EH (cell line): ENCODE data around the gene STK32B.
"Not testable (repeated sequence)": the region's sequence is repeated elsewhere in the genome, so short reads cannot be mapped to it uniquely, and the experiment has no call there.

Experiments
- DNase-seq: peaks from one replicate; pipeline ENCODE4 v3.0.0-alpha.2; 2015; ENCODE audit warnings: low read depth

STK32B gene

DNA sequence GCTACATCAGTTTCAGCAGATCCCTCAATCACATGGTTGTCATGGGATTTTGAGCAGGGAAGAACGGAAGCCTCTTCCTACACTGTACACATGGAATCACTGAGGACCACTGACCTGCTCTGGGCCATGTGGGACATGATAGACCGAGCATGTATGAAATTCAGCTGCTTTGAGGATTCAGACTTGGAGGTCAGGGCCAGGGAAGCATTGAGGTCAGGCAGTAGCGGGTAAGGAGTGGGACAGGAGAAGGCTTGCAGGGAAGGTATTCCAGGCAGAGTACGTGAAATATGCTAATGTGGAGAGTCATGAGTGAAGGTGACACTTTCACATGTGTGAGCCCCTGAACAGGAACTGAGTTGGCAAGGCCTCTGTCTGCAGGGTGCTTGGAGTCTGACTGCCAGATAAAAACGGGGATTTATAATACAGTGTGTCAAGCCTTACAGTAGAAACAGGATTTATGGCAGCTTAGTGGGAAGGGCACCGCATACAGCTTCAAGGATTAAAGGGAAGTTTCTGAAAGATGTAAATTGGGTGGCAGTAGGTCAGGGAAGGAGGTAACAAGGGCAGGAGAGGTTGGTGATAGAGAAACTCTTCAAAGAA lies 111.7 kb downstream of the STK32B start:
- DNase-seq: no peak

- DNase-seq: no peak
Measured at GRCh38 chr4:5164221-5164912, 113.1 kb downstream of the STK32B start.

GRCh38 chr4:5165420-5166369 lies 114.4 kb downstream of the STK32B start:
- peak; percentile 85 for DNase-seq

DNA sequence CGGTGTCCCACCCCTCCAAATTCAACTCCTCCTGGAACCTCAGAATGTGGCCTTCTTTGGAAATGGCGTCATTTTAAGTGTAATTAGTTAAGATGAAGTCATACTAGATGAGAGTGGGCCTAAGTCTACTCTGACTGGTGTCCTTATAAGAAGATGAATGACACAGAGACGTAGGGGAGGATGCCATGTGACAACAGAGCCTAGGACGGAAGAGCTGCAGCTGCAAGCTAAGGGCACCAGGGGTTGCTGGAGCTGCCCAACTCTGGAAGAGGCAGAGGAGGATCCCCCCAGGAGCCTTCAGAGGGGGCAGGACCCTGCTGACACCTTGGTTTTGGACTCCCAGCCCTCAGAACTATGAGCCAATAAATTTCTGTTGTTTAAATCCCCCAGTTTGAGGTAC lies 115.1 kb downstream of the STK32B start:
- DNase-seq: no peak

GRCh38 chr4:5168891-5169290 lies 117.6 kb downstream of the STK32B start:
- DNase-seq: no peak

DNA sequence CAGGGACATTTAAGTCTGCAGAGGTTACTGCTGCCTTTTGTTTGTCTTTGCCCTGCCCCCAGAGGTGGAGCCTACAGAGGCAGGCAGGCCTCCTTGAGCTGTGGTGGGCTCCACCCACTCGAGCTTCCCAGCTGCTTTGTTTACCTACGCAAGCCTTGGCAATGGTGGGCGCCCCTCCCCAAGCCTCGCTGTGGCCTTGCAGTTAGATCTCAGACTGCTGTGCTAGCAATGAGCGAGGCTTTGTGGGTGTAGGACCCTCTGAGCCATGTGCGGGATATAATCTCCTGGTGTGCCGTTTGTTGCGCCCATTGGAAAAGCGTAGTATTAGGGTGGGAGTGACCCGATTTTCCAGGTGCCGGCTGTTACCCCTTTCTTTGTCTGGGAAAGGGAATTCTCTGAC lies 124.6 kb downstream of the STK32B start:
- DNase-seq: not testable (repeated sequence)

DNA sequence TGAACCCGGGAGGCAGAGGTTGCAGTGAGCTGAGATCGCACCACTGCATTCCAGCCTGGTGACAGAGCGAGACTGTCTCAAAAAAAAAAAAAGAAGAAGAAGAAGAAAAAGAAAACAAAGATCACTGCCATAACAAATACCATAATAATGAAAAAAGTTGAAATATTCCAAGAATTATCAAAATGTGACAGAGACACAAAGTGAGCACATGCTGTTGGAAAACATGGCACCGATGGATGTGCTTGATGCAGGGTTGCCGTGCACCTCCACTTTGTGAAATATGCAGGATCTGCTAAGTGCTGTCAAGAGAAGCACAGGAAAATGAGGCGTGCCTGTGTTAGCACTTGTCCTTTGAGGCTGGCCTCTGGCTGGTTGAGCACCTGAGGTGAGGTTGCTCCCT lies 133.3 kb downstream of the STK32B start:
- DNase-seq: peak; percentile 69

GRCh38 chr4:5185551-5185950 lies 134.3 kb downstream of the STK32B start:
- no peak for DNase-seq

DNA sequence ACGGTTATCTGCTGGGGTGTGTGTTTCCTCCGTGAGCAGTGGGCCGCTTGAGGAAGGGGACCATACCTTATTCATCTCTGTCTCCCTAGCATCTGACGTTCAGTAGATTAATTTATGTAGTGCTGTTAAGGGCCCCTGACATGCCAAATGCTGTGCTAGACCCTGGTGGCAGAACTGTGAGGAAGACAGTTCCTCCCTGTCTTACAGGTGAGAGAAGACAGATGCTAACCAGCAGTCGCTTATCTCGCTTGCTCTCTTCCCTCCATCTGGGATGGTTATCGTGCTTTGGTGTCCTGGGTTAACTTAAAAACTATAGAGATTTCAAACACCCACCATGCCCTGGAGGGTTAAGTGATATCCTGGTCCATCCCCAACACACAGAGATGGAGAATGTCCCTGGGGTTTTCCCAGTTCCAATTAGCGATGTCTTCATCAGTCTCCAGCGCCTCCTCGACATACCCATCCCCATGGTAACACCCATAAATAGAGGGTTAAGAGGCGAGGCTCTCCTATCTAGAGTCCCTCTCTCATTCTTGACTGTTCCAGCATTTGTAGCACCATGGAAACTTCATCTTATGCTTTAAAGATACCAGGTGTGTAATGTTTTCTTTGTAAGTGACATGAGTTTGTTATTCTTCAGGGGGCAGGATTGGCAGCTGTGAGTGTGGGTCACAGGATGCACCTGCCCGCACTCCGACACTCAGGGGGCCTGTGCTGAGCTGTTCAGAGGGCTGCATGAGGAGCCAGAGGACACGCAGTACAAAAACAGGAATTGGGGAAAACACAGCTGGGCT lies 135.2 kb downstream of the STK32B start:
- no peak for DNase-seq

DNA sequence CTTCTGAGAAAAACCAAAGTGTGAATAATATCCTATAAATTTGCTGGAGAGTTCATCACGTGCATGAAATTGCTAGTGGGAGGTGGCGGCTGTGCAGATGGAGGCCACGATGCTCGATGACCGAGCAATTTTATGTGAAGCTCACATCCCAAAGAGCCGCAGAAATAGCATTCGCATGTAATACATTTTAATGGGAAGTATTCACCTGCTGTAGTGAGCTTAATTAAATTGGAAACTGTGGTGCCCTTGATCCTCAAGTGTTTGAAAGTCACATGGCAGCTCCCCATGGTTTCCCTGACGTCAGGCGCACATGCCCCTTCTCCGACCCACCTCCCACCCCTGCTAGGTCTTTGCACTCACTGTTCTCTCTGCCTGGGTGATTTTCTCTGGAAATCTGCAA lies 136.8 kb downstream of the STK32B start:
- no peak for DNase-seq

DNA sequence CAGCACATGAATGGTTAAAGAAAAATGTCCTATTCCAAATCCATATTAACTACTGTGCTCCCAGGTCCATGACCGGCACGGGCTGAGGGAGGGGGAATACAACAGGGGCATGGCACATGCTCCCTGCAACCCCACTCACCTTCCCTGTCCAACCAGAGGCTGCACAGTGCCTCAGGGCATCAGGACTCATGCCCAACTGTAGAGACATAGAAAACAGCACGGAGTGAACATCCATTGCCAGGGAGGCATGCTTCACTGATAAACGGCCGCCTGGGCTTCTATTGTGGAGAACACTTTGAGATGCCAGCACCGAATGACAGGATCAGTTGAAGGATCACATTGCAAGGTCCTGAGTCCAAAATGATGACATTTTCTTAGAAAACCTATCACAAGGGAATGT lies 140.6 kb downstream of the STK32B start:
- no peak for DNase-seq

DNA sequence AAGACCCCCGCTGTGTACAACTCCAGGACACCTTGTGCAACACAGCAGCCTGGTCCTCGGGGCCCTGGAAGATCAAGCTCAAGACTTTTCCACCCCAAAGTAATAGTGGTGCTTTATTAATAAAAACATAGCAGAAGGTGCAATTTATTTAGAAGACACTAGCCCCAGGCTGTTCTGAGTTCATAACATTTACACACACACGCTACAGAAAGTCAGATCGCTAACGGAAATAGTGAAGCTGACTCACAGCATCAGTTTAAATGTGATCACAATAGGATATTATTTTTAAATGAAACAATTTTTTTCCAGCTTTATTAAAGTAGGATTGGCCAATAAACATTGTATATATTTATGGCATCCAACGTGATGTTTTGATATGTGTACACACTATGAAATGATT lies 141.0 kb downstream of the STK32B start:
- DNase-seq: peak; percentile 44

DNA sequence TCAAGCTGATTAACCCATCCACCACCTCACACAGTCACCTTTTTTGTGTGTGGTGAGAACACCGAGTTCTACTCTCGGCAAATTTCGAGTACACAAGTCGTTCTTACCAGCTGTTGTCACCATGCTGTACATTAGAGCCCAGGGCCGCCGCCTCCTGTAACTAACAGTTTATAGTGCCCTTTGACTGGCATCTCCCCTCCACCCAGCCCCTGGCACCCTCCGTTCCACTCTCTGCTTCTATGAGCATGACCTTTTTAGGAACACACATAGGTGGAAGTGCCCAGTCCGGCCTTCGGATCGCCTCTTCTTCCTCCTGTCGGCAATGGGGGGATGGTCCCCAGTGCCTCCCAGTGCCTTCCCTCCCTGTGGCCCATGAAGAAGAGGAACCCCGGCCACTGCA lies 141.4 kb downstream of the STK32B start:
- DNase-seq: no peak

GRCh38 chr4:5198656-5199541 lies 147.6 kb downstream of the STK32B start:
- no peak for DNase-seq

- no peak for DNase-seq
Measured at GRCh38 chr4:5199912-5200311, 148.6 kb downstream of the STK32B start.

- no peak for DNase-seq
Measured at GRCh38 chr4:5200513-5200912, 149.2 kb downstream of the STK32B start.

DNA sequence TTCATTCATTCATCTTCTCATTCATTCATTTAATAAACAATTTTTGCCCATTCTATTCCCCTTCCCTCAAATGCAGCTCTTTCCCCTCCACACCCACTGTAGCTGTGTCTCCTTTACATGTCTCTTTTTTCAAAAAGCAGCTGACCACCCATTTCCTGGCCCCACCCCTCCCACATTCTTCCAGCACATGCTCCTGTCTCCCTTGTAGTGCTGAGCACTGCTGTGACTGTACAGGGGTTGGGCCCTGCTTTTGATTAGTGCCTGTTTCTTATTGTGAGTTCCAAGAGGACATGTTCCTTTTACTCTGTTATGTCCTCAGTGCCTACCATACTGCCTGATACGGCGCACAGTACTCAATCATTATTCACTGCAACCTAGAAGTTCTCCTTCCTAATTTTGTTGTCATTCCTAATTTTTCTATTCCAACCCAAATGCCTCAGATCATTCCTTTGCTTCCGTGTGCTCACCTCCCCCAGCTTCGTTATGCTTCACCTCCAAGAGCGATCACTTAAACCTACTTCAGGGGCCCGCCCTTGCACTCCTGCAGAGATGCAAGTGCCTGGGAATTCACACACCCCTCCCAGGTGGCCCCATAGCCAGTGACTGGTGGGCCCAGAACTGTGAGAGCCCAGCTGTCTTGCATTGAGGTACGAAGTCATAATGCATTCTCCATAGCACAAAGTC lies 152.2 kb downstream of the STK32B start:
- DNase-seq: peak; percentile 59

DNA sequence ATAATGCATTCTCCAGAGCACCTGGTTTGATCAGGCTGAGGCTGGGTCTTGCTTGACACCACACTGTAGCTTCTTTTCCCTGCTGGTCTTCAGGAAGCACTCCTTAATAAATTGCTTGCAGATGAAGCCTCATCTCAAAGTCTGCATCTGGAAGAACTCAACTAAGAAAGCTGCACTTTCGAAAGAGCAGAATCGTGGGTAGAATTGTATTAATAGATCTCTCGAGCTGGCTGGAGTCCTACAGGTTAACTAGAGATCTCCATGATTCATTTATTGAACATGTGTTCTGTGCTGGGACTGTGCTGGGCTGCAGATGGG lies 152.7 kb downstream of the STK32B start:
- DNase-seq: peak; percentile 30

DNA sequence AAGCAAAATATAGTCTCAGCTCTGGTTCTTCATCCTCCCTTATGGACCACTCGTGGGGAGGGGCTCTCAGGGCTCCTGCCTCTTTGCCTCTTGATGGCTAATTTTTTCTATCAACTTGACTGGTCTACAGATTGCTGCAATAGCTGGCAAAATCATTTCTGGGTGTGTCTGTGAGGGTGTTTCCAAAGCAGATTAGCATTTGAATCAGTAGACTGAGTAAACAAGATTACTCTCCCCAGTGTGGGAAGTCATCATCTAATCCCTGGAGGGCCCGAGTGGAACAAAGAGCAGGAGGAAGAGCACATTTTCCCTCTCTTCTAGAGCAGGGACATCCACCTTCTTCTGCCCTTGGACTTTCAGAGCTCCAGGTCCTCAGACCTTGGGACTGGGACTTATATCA lies 153.5 kb downstream of the STK32B start:
- DNase-seq: no peak

GRCh38 chr4:5206016-5206790 lies 154.9 kb downstream of the STK32B start:
- DNase-seq: peak; percentile 96
